Loucy (cell line): Measurements from ENCODE around the gene CUX1.
"Not testable (repeated sequence)": the region's sequence is repeated elsewhere in the genome, so short reads cannot be mapped to it uniquely, and the experiment has no call there.

Experiments used
- H2AFZ ChIP-seq: fragments of 200-600 bp; sonication (generic); 2 replicates; pipeline ENCODE4 v1.6.0; 2016; ENCODE audit warnings: antibody characterized with exemption, mild to moderate bottlenecking, low read length, moderate library complexity
- H3F3A ChIP-seq: fragments of 200-600 bp; 2 replicates; pipeline ENCODE4 v1.6.0; 2016; ENCODE audit warnings: antibody characterized with exemption, low read depth, mild to moderate bottlenecking
- H3K27me3 ChIP-seq: fragments of 200-600 bp; sonication (generic); 2 replicates; pipeline ENCODE4 v1.6.1; 2014; ENCODE audit warnings: low read length, mild to moderate bottlenecking; ENCODE audit not compliant: insufficient read depth, poor library complexity, severe bottlenecking
- H3K36me3 ChIP-seq: fragments of 200-600 bp; sonication (generic); 2 replicates; pipeline ENCODE4 v1.6.1; 2016; ENCODE audit warnings: low read length; ENCODE audit not compliant: insufficient read depth
- H3K4me1 ChIP-seq: fragments of 200-600 bp; sonication (generic); 2 replicates; pipeline ENCODE4 v1.5.1; 2014; ENCODE audit warnings: low read length, mild to moderate bottlenecking; ENCODE audit not compliant: insufficient read depth, poor library complexity, severe bottlenecking
- H3K4me2 ChIP-seq: fragments of 200-600 bp; sonication (generic); 2 replicates; pipeline ENCODE4 v1.6.0; 2014; ENCODE audit warnings: antibody characterized with exemption, low read length, low read depth, mild to moderate bottlenecking; ENCODE audit not compliant: poor library complexity, severe bottlenecking
- H3K4me3 ChIP-seq: fragments of 200-600 bp; sonication (generic); 2 replicates; pipeline ENCODE4 v1.5.1; 2014; ENCODE audit warnings: low read length, mild to moderate bottlenecking, mixed read lengths; ENCODE audit not compliant: poor library complexity, severe bottlenecking
- H3K79me2 ChIP-seq: fragments of 200-600 bp; sonication (generic); 2 replicates; pipeline ENCODE4 v1.6.1; 2014; ENCODE audit warnings: low read length; ENCODE audit not compliant: insufficient read depth
- H3K9ac ChIP-seq: fragments of 200-600 bp; sonication (generic); 2 replicates; pipeline ENCODE4 v1.6.0; 2014; ENCODE audit warnings: mild to moderate bottlenecking, low read depth, low read length, moderate library complexity; ENCODE audit not compliant: poor library complexity, severe bottlenecking
- H3K9me2 ChIP-seq: fragments of 200-600 bp; sonication (generic); replicated peaks from 2 replicates; pipeline ENCODE4 v1.6.1; 2016; ENCODE audit warnings: low read depth, low read length, mixed read lengths
- H3K9me3 ChIP-seq: fragments of 200-600 bp; sonication (generic); 2 replicates; pipeline ENCODE4 v1.6.1; 2014; ENCODE audit warnings: mild to moderate bottlenecking, antibody characterized with exemption, low read length, low read depth; ENCODE audit not compliant: insufficient read depth
- H4K20me1 ChIP-seq: fragments of 200-600 bp; sonication (generic); 2 replicates; pipeline ENCODE4 v1.6.0; 2014; ENCODE audit warnings: antibody characterized with exemption, low read length, mild to moderate bottlenecking; ENCODE audit not compliant: insufficient read depth, poor library complexity, severe bottlenecking
- CTCF ChIP-seq: fragments of 200-600 bp; sonication (generic); conservative IDR thresholded peaks from 2 replicates; pipeline ENCODE4 v1.5.1; 2014; ENCODE audit warnings: mild to moderate bottlenecking, antibody characterized with exemption, low read length
- EZH2phosphoT487 ChIP-seq: fragments of 200-600 bp; IDR thresholded peaks from 2 replicates; pipeline ENCODE4 v1.6.1; 2018; ENCODE audit warnings: antibody characterized with exemption, mild to moderate bottlenecking, moderate library complexity, borderline replicate concordance

The CUX1 gene

GRCh38 chr7:101829374-101829773, 11.9 kb downstream of the CUX1 start:
- Histone ChIP-seq H3F3A (no peaks in the 10 kb centered on the region), H3K9me3 (no peaks in the 10 kb centered on the region), H3K27me3 (no peaks in the 10 kb centered on the region), H3K79me2 (peaks cover 100% of the 10 kb centered on the region), H2AFZ (no peak overlapping the region), H3K36me3 (peaks cover 11% of the 10 kb centered on the region; the same call in 1 of the 2 replicates), H3K9ac (no peak overlapping the region), H4K20me1 (peaks cover 94% of the 10 kb centered on the region), H3K4me3 (no peak overlapping the region), H3K4me2 (no peak overlapping the region), H3K4me1 (no peaks in the 10 kb centered on the region), H3K9me2 (no peaks in the 10 kb centered on the region)
- TF ChIP-seq CTCF (no peak), EZH2phosphoT487 (no peak)

- H3K4me2 ChIP-seq: no peak overlapping the region
- TF ChIP-seq CTCF: no peak
- no peak for TF ChIP-seq EZH2phosphoT487
- H4K20me1 ChIP-seq: peaks cover 93% of the 10 kb centered on the region
Measured at GRCh38 chr7:101829821-101830220, 12.4 kb downstream of the CUX1 start.

GRCh38 chr7:101831396-101831795, 14.0 kb downstream of the CUX1 start:
- H3K9me2 ChIP-seq, H3K9me3 ChIP-seq, H3K9ac ChIP-seq, H3K4me1 ChIP-seq, H2AFZ ChIP-seq, H3F3A ChIP-seq, H3K4me2 ChIP-seq, H3K36me3 ChIP-seq, H3K27me3 ChIP-seq, H3K4me3 ChIP-seq: not testable (repeated sequence)
- Histone ChIP-seq H4K20me1 (peaks cover 88% of the 10 kb centered on the region), H3K79me2 (peaks cover 100% of the 10 kb centered on the region)

More at GRCh38 chr7:101829821-101830220, 12.4 kb downstream of the CUX1 start:
- Histone ChIP-seq H3K4me1 (no peaks in the 10 kb centered on the region), H3F3A (no peaks in the 10 kb centered on the region), H3K4me3 (no peak overlapping the region), H2AFZ (no peak overlapping the region), H3K9me2 (no peaks in the 10 kb centered on the region), H3K9me3 (no peaks in the 10 kb centered on the region), H3K27me3 (no peaks in the 10 kb centered on the region), H3K9ac (no peak overlapping the region), H3K79me2 (peaks cover 100% of the 10 kb centered on the region), H3K36me3 (peaks cover 10% of the 10 kb centered on the region; the same call in 1 of the 2 replicates)

GRCh38 chr7:101832205-101832631, 14.8 kb downstream of the CUX1 start:
- Histone ChIP-seq H3K4me2 (no peak overlapping the region), H3K27me3 (no peaks in the 10 kb centered on the region), H3F3A (no peaks in the 10 kb centered on the region), H3K4me1 (no peaks in the 10 kb centered on the region), H2AFZ (no peak overlapping the region), H3K9me2 (no peaks in the 10 kb centered on the region), H4K20me1 (peaks cover 88% of the 10 kb centered on the region), H3K9ac (no peak overlapping the region), H3K9me3 (no peaks in the 10 kb centered on the region), H3K79me2 (peaks cover 100% of the 10 kb centered on the region), H3K36me3 (peaks cover 6% of the 10 kb centered on the region), H3K4me3 (no peak overlapping the region)
- TF ChIP-seq CTCF: no peak
- no peak for TF ChIP-seq EZH2phosphoT487
